ENCODE results near the gene RNF26. TPM values are rescaled to one million over a fixed set of nuclear protein-coding genes. Genes with fewer than 3 reads are reported as not detected.

The RNF26 gene
- total RNA-seq, 2 donors from 2014 or later: 15.3 to 19.0 TPM

DNA sequence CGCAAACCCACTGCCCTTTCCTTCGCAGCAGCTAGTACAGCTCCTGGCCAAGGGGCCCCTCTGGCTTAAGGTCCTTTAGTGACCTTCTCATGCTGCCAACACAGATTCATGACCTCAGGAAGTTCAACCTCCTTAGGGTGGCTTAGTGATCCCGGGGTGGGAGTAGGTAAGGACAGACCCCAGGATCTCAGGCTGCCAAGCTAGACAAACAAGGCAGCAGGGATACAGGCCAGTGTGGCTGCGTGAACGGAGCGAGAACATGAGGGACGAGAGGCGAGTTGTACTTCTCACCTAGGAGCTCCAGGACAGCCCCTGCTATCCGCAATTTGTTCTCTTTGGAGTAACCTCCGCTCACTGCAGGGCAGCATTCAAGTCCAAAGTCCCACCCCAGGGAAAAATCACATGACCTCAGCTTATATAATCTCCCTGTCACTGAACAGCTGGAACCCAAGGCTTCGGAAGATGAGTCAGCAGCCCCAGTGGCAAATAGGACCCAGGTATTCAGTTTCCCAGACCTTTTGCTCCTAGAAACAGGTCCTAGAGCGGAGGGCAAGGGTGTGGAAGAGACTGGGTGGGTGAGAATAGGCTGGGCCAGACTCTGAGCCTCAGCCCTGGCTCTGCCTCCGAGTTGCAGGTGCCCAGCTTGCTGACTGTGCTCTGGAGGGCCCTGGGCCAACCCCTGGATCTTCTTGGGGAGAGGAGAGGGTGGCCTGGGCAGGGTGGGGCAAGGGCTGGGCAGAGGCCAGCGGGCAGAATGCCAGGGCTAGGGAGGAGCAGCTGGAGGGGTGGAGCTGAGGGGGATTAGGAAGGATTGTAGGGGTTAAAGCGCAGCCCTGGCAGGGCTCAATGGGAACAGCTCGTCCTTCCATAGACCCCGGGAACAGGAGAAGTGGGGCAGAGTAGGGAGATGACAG lies 34.1 kb downstream of the RNF26 start:
- no peak for DNase-seq
- H3K27me3 Mint-ChIP-seq: peaks cover 65% of the 10 kb centered on the region
- H3K9me3 ChIP-seq (ENCODE audit: control insufficient read depth, low read length, poor library complexity, severe bottlenecking): no peaks in the 10 kb centered on the region
- no peak overlapping the region for H3K4me3 Mint-ChIP-seq
- H3K27ac Mint-ChIP-seq: no peak overlapping the region
- ATAC-seq: no peak
- peaks cover 14% of the 10 kb centered on the region for H3K4me1 Mint-ChIP-seq
- no peaks in the 10 kb centered on the region for H3K36me3 Mint-ChIP-seq (ENCODE audit: low read depth)

GRCh38 chr11:119369132-119369925 lies 35.0 kb downstream of the RNF26 start:
- Mint-ChIP-seq H3K36me3 (ENCODE audit: low read depth) (no peaks in the 10 kb centered on the region), H3K4me3 (no peak overlapping the region), H3K4me1 (peaks cover 16% of the 10 kb centered on the region), H3K27ac (no peak overlapping the region), H3K27me3 (peaks cover 64% of the 10 kb centered on the region)
- no peaks in the 10 kb centered on the region for H3K9me3 ChIP-seq (ENCODE audit: control insufficient read depth, low read length, poor library complexity, severe bottlenecking)
- DNase-seq (no peak), ATAC-seq (no peak)

DNA sequence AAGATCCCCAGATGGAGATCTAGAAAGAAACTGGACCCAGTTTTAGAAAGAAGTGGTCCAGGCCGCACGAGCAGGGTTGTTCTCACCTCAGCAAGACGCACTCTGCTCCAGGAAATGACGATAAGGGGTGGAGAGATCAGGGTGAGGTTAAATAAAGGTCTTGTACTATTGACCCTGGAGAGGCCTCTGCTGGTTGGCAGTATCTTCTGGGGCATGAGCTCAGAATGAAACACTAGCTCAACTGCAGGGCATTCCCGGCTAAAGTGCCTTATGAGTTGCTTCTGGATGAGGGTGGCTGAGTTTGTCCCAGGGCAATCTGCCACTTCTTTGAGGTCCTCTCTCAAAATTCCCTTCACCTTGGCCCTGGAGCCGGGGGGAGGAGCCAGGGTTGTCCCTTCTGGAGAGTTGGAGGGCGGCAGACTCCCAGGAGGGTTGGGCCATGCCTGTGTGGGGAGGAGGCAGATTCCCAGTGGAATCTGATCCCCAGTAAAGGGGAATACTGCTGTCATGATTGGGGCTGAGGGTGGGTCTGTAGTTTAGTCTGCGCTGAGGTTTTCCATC lies 36.2 kb downstream of the RNF26 start:
- Mint-ChIP-seq H3K27me3 (peaks cover 51% of the 10 kb centered on the region), H3K36me3 (ENCODE audit: low read depth) (no peaks in the 10 kb centered on the region), H3K4me3 (peak overlapping the region; percentile 63), H3K4me1 (peaks cover 10% of the 10 kb centered on the region), H3K27ac (no peak overlapping the region)
- no peaks in the 10 kb centered on the region for H3K9me3 ChIP-seq (ENCODE audit: control insufficient read depth, low read length, poor library complexity, severe bottlenecking)
- peak in 1 of 3 donors; percentile 8 for DNase-seq
- peak; percentile 90 for ATAC-seq

DNA sequence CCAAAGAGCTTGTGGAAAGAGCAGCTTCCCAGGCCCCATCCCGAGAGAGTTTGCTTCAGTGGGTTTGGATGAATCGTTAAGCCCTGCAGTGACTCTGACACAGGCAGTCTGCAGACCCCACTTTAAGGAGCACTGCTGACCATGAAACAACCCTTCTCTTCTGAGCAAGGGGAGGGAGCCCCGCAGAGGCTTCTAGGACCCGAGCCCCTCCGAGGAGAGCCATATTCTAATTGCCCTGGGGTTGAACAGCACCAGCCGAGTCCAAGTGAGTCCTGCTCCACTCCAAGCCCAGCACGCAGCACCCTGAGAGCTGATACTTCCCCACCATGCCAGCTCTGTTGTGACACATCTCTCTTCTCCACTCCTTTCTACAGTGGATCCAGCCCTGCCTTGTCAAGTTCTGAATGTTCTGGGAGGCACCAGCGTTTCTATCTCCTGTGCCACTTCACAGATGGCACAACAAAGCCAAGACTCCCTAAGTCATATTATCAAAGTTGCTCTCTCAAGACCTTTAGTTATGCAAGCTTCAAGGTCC lies 36.8 kb downstream of the RNF26 start:
- H3K4me3 Mint-ChIP-seq: no peak overlapping the region
- ATAC-seq (no peak), DNase-seq (no peak)
- H3K9me3 ChIP-seq (ENCODE audit: control insufficient read depth, low read length, poor library complexity, severe bottlenecking): no peaks in the 10 kb centered on the region
- no peaks in the 10 kb centered on the region for H3K36me3 Mint-ChIP-seq (ENCODE audit: low read depth)
- peaks cover 10% of the 10 kb centered on the region for H3K4me1 Mint-ChIP-seq
- no peak overlapping the region for H3K27ac Mint-ChIP-seq
- H3K27me3 Mint-ChIP-seq: peaks cover 45% of the 10 kb centered on the region

DNA sequence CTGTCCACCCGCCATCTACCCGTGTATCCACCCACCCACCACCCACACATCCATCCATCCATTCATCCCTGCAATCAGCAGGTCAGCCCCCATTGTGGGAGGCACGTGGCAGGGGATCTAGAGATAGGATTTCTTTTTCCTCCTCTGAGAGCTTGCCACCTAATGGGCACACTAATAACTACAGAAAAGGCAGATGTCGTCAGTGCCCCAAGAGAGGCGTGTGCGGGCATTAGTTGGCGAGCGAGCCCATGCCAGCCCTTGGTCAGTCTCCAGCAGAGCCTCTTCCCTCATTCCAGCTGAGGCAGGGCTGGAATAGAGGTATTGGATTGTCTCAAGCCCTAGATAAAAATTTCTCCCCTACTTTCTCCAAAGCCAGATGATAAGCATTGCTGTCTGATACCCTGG lies 37.5 kb downstream of the RNF26 start:
- H3K27me3 Mint-ChIP-seq: peaks cover 39% of the 10 kb centered on the region

DNA sequence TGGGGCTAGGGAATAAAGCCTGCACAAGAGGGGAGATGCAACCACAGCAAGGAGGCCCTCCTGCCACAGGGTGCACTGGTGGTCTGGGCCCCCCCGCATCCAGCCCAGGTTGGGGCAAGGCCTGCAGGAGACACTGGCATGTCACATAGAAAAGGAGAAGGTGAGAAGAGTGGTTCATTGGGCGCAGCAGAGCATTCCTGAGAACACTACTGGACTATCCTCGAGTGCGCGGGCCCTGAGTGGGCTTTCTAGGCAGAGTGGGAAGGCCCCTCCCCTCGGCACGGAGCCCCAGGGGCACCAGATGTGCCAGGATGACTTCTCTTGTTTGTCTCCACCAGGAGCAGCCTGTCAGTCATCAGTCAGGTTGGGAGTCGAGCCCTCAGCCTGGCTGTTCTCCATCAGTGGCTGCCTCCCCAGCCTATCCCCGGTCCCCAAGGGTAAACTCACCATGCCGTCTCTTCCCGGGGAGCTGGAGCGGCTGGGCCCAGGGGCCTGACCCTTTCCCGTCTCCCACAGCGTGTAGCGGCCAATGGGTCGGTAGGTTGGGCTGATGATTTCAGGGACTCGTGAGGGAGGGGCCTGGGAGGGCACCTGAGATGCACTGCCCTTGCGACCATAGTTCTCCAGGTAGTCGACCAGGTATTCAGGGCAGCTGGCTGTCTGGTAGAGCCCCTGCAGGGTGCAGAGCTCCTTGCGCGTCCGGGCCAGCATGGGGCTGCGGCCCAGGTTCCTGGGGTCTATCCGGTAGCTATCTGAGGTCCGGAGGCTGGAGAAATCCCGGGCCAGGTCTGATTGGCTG lies 38.1 kb downstream of the RNF26 start:
- no peak overlapping the region for H3K27ac Mint-ChIP-seq
- H3K4me3 Mint-ChIP-seq: no peak overlapping the region
- peaks cover 32% of the 10 kb centered on the region for H3K27me3 Mint-ChIP-seq
- peaks cover 10% of the 10 kb centered on the region for H3K4me1 Mint-ChIP-seq
- DNase-seq: no peak
- no peak for ATAC-seq
- H3K36me3 Mint-ChIP-seq (ENCODE audit: low read depth): no peaks in the 10 kb centered on the region
- no peaks in the 10 kb centered on the region for H3K9me3 ChIP-seq (ENCODE audit: control insufficient read depth, low read length, poor library complexity, severe bottlenecking)

More for the DNA sequence above, 37.5 kb downstream of the RNF26 start:
- no peak for DNase-seq
- H3K9me3 ChIP-seq (ENCODE audit: control insufficient read depth, low read length, poor library complexity, severe bottlenecking): no peaks in the 10 kb centered on the region
- Mint-ChIP-seq H3K4me3 (no peak overlapping the region), H3K4me1 (peaks cover 10% of the 10 kb centered on the region), H3K36me3 (ENCODE audit: low read depth) (no peaks in the 10 kb centered on the region), H3K27ac (no peak overlapping the region)
- ATAC-seq: no peak

GRCh38 chr11:119373059-119373920 lies 39.0 kb downstream of the RNF26 start:
- Mint-ChIP-seq H3K27ac (no peak overlapping the region), H3K36me3 (ENCODE audit: low read depth) (no peaks in the 10 kb centered on the region), H3K27me3 (peaks cover 24% of the 10 kb centered on the region), H3K4me1 (peaks cover 10% of the 10 kb centered on the region), H3K4me3 (no peak overlapping the region)
- DNase-seq (no peak), ATAC-seq (no peak)
- no peaks in the 10 kb centered on the region for H3K9me3 ChIP-seq (ENCODE audit: control insufficient read depth, low read length, poor library complexity, severe bottlenecking)

DNA sequence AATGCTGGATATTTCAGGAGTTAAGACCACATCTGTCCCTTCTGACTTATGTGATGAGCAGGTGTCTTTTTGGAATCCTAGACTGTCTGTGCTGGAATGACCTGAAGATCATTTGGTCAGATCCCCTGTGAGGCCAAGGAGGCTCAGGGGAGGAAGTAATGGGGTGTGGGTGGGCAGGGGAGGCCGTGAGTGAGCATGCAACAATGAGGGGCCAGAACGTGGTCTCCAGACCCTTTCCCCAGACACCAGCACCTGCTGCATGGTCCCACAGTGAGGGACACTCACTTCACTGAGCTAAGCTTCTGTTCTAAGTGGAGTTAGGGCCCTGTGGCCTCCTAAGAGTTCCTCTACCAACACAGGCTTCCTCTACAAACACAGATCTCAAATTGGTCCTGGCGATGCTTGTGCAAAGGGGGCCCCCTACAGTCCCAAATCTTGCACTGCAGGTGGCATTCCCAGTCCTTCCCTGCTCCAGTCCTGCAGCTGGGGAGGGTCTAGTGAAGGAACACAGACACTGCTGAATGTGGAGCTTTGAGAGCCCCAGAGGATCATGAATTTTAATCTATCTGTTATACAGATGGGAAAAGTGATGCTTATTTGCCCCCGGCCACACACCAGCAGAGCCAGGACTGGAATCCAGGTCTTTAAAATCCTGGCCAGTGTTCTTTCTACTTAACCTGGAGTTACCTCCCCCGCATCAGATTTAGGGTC lies 39.7 kb downstream of the RNF26 start:
- no peak for ATAC-seq
- Mint-ChIP-seq H3K36me3 (ENCODE audit: low read depth) (no peaks in the 10 kb centered on the region), H3K27ac (no peak overlapping the region), H3K4me1 (peaks cover 10% of the 10 kb centered on the region), H3K4me3 (no peak overlapping the region), H3K27me3 (peaks cover 25% of the 10 kb centered on the region)
- no peaks in the 10 kb centered on the region for H3K9me3 ChIP-seq (ENCODE audit: control insufficient read depth, low read length, poor library complexity, severe bottlenecking)
- no peak for DNase-seq

DNA sequence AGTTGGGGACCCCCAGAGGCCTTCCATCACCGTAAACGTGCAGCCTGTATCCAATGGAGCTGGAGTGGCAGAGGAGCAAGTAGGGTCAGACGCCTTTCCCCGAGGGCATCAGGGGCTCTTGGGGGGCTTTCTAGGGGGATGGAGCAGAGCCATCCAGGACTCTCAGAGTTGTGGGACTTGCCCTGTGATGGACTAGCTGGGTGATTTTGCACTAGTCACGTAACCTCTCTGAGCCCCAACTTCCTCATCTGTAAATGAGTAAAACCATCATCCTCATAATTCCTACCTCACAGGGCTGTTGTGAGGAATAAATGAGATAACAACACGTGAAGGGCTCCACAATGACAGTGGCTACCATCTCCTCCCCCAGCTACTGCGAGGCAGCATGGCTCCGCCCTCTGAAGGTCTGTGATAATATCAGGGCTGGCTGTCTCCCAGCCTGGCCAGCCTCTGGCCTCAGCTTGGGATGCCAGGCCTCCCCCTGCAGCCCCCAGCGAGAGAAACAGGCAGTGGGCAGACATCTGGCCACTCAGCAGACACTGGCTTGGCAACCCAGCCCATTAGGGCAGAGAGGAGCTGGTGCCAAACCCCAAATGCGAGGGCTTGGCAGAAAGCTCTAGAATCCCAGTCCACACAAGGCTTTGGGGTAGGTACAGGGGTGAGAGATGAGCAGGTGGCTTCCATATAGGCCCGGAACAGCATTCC lies 40.5 kb downstream of the RNF26 start:
- no peaks in the 10 kb centered on the region for H3K9me3 ChIP-seq (ENCODE audit: control insufficient read depth, low read length, poor library complexity, severe bottlenecking)
- no peak overlapping the region for H3K27ac Mint-ChIP-seq
- peaks cover 10% of the 10 kb centered on the region for H3K4me1 Mint-ChIP-seq
- H3K36me3 Mint-ChIP-seq (ENCODE audit: low read depth): no peaks in the 10 kb centered on the region
- peaks cover 20% of the 10 kb centered on the region for H3K27me3 Mint-ChIP-seq
- no peak overlapping the region for H3K4me3 Mint-ChIP-seq
- no peak for ATAC-seq
- no peak for DNase-seq

GRCh38 chr11:119375337-119376196 lies 41.2 kb downstream of the RNF26 start:
- Mint-ChIP-seq H3K4me3 (no peak overlapping the region), H3K27me3 (peaks cover 15% of the 10 kb centered on the region), H3K36me3 (ENCODE audit: low read depth) (no peaks in the 10 kb centered on the region), H3K4me1 (peaks cover 5% of the 10 kb centered on the region), H3K27ac (peak overlapping the region; percentile 61)
- DNase-seq: no peak
- no peaks in the 10 kb centered on the region for H3K9me3 ChIP-seq (ENCODE audit: control insufficient read depth, low read length, poor library complexity, severe bottlenecking)
- ATAC-seq: no peak

Measured in T-helper 17 cell (primary cell).